ENCODE measurements around the gene USP37. TPM values are rescaled to one million over a fixed set of nuclear protein-coding genes. Genes with fewer than 3 reads are reported as not detected.

The USP37 gene
- total RNA-seq, 4 donors from 2014 or later: 6.7 to 15.0 (median 8.5) TPM

DNA sequence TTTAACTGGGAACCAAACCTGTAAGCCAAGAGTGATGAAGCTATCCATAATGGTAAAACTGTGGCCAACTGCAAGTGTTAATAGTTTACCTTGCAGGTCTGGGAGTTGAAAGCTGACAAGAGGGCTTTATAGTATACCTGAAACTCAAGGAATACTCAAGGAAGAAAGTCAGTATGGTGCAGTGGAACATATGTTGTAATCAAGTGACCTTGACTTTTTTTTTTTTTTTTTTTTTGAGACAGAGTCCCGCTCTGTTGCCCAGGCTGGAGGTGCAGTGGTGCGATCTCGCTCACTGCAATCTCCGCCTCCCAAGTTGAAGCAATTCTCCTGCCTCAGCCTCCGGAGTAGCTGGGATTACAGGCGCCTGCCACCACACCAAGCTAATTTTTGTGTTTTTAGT, 121.6 kb downstream of the USP37 start:
- TF ChIP-seq POLR2A (IDR thresholded peaks at IDR 0.05; ENCODE audit: low read depth): no peak
- no peak for TF ChIP-seq POLR2AphosphoS5 (IDR thresholded peaks at IDR 0.05)
- TF ChIP-seq, protein P1, sequence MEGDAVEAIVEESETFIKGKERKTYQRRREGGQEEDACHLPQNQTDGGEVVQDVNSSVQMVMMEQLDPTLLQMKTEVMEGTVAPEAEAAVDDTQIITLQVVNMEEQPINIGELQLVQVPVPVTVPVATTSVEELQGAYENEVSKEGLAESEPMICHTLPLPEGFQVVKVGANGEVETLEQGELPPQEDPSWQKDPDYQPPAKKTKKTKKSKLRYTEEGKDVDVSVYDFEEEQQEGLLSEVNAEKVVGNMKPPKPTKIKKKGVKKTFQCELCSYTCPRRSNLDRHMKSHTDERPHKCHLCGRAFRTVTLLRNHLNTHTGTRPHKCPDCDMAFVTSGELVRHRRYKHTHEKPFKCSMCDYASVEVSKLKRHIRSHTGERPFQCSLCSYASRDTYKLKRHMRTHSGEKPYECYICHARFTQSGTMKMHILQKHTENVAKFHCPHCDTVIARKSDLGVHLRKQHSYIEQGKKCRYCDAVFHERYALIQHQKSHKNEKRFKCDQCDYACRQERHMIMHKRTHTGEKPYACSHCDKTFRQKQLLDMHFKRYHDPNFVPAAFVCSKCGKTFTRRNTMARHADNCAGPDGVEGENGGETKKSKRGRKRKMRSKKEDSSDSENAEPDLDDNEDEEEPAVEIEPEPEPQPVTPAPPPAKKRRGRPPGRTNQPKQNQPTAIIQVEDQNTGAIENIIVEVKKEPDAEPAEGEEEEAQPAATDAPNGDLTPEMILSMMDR (IDR thresholded peaks at IDR 0.05): no peak
- no peak for TF ChIP-seq EP300 (IDR thresholded peaks at IDR 0.05)
- intact Hi-C loops (cut with DNase I): no loop called here
- Histone ChIP-seq H3K9me3 (no peaks in the 10 kb centered on the region), H3K27ac (replicated peaks in 1 of 4) (no peak overlapping the region), H3K36me3 (peaks cover 4 to 52% (median 32%) of the 10 kb centered on the region in 4 donors), H3K27me3 (no peaks in the 10 kb centered on the region), H3K4me3 (no peak overlapping the region), H3K4me1 (peaks cover 0 to 3% (median 0%) of the 10 kb centered on the region in 4 donors)
- no peak for DNase-seq (ENCODE audit: extremely low spot score)
- 98% methylated on average over 5 of the region's 6 CpGs for WGBS

DNA sequence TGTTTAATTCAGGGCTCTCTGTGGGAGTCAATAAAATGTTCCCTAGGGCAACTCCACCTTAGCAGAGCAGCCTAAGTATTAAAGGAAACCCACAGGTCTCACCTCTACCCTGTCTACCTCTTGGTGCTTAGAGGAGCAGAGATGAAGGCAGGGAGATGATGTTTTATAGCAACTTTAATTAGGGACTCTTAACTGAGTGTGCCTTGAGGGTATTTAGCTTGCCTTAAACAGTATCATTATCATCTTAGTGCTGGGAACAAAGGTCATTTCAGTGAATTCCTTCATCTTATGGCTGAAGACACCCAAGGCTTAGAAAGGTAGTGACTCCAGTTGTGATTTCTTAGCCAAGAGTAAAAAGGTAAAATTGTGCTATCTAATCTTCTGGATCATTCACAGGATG, 122.5 kb downstream of the USP37 start:
- Histone ChIP-seq H3K36me3 (peaks cover 4 to 47% (median 32%) of the 10 kb centered on the region in 4 donors), H3K4me3 (no peak overlapping the region), H3K27me3 (no peaks in the 10 kb centered on the region), H3K4me1 (peaks cover 0 to 3% (median 0%) of the 10 kb centered on the region in 4 donors), H3K27ac (replicated peaks in 1 of 4) (no peak overlapping the region), H3K9me3 (no peaks in the 10 kb centered on the region)
- no peak for DNase-seq (ENCODE audit: extremely low spot score)
- intact Hi-C loops (cut with DNase I): no loop called here
- TF ChIP-seq POLR2A (IDR thresholded peaks at IDR 0.05; ENCODE audit: low read depth): no peak

DNA sequence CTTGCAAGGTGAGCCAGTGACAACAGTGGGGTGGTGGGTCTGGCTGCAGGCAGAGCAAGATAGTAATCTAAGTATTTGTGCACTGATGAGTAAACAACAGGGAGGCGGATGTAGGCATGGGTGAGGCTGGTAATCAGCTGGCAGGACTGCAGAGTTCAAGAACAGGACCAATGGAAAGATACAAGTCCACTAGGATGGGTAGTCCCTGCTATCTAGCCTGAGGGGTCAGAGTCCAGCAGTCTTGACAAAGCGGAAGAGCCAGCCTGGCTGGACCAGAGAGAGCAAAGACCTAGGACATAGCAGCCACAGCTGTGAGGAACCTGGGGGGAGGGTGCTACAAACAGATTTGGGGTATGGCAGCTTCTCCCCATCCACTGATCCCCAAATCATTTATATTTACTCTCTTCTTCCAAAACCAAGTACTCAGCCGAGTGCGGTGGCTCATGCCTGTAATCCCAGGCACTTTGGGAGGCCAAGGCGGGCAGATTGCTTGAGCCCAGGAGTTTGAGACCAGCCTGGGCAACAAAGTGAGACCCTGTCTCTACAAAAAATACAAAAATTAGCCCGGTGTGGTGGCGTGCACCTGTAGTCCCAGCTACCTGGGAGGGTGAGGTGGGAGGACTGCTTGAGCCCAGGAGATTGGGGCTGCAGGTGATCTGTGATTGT, 123.3 kb downstream of the USP37 start:
- no peak overlapping the region for H3K27ac ChIP-seq (replicated peaks in 1 of 4)
- H3K36me3 ChIP-seq: peaks cover 4 to 45% (median 27%) of the 10 kb centered on the region in 4 donors
- H3K9me3 ChIP-seq: no peaks in the 10 kb centered on the region
- TF ChIP-seq, protein P1 (IDR thresholded peaks at IDR 0.05): no peak
- no peak for TF ChIP-seq EP300 (IDR thresholded peaks at IDR 0.05)
- TF ChIP-seq POLR2A (IDR thresholded peaks at IDR 0.05; ENCODE audit: low read depth): no peak
- TF ChIP-seq POLR2AphosphoS5 (IDR thresholded peaks at IDR 0.05): no peak
- DNase-seq (ENCODE audit: extremely low spot score): no peak
- intact Hi-C loops (cut with DNase I): no loop called here
- WGBS: 98% methylated on average over 7 of the region's 7 CpGs
- H3K27me3 ChIP-seq: no peaks in the 10 kb centered on the region
- H3K4me1 ChIP-seq: peaks cover 0 to 3% (median 0%) of the 10 kb centered on the region in 4 donors
- H3K4me3 ChIP-seq: no peak overlapping the region

DNA sequence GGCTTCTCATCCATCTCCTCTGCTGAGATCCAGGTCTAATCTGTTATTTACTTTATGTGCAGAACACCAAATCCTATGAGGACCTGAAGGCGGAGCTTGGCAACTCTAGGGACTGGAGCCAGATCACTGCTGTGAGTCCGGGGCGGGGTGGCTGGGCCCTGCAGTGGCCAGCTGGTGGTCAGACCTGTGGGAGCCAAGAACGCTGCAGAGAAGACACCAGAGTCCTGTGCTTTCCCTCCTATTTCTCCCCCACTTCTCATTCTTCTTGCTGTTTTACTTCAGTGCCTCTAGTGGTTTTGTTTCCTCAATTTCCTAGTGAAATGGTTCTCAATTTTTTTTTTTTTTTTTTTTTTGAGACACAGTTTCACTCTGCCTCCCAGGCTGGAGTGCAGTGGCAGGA, 129.6 kb downstream of the USP37 start:
- DNase-seq (ENCODE audit: extremely low spot score): no peak
- 49% methylated on average over 4 of the region's 4 CpGs for WGBS
- Histone ChIP-seq H3K4me3 (no peak overlapping the region), H3K27me3 (no peaks in the 10 kb centered on the region), H3K4me1 (peaks cover 0 to 4% (median 0%) of the 10 kb centered on the region in 4 donors), H3K27ac (replicated peaks in 1 of 4) (no peak overlapping the region), H3K36me3 (no peaks in the 10 kb centered on the region), H3K9me3 (no peaks in the 10 kb centered on the region)
- intact Hi-C loops (cut with DNase I): no loop called here
- TF ChIP-seq POLR2AphosphoS5 (IDR thresholded peaks at IDR 0.05): no peak
- no peak for TF ChIP-seq EP300 (IDR thresholded peaks at IDR 0.05)
- TF ChIP-seq POLR2A (IDR thresholded peaks at IDR 0.05; ENCODE audit: low read depth): no peak
- TF ChIP-seq, protein P1 (IDR thresholded peaks at IDR 0.05): no peak

DNA sequence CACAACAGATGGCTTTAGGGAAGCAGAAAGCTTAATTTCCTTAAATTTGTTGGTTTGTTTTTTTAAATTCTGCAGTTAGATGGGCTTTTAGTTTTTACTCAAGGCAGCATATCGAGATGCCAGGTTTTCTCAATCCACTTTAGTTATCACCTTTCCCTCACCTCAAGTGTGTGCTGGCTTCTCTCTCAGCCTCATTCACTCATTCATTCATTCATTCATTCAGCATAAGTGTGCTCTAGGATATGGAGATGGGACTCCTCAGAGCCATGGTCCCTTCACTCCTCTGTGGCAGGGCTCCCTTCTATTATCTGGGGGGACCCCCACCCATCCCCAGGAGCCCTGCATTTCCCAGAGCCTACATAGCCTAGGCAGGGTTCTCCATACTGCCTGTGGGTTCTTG, 130.2 kb downstream of the USP37 start:
- H3K4me3 ChIP-seq: no peak overlapping the region
- H3K27me3 ChIP-seq: no peaks in the 10 kb centered on the region
- H3K27ac ChIP-seq (replicated peaks in 1 of 4): no peak overlapping the region
- H3K36me3 ChIP-seq: no peaks in the 10 kb centered on the region
- no peak for TF ChIP-seq EP300 (IDR thresholded peaks at IDR 0.05)
- TF ChIP-seq, protein P1 (IDR thresholded peaks at IDR 0.05): no peak
- peaks cover 0 to 4% (median 0%) of the 10 kb centered on the region in 4 donors for H3K4me1 ChIP-seq
- no peak for DNase-seq (ENCODE audit: extremely low spot score)
- H3K9me3 ChIP-seq: no peaks in the 10 kb centered on the region
- intact Hi-C loops (cut with DNase I): no loop called here
- WGBS: 100% methylated on average over 1 of the region's 1 CpG

All from esophagus muscularis mucosa (tissue), 4 donors.